CD4-positive, alpha-beta T cell treated with Interleukin-17A for 4 hours (primary cell): ENCODE results near the gene GPR17.

Source experiments
- DNase-seq: peaks from one replicate; pipeline ENCODE4 v3.0.0-alpha.2; 2020; ENCODE audit warnings: mixed read lengths

GPR17 gene

GRCh38 chr2:127630864-127631540, 15.0 kb upstream of the GPR17 start:
- DNase-seq = no peak

GRCh38 chr2:127631541-127631996, 14.4 kb upstream of the GPR17 start:
- no peak for DNase-seq

- DNase-seq = no peak
Measured at GRCh38 chr2:127631997-127632581, 13.9 kb upstream of the GPR17 start.

- peak; percentile 40 for DNase-seq
Measured at GRCh38 chr2:127632592-127633489, 13.1 kb upstream of the GPR17 start.

DNA sequence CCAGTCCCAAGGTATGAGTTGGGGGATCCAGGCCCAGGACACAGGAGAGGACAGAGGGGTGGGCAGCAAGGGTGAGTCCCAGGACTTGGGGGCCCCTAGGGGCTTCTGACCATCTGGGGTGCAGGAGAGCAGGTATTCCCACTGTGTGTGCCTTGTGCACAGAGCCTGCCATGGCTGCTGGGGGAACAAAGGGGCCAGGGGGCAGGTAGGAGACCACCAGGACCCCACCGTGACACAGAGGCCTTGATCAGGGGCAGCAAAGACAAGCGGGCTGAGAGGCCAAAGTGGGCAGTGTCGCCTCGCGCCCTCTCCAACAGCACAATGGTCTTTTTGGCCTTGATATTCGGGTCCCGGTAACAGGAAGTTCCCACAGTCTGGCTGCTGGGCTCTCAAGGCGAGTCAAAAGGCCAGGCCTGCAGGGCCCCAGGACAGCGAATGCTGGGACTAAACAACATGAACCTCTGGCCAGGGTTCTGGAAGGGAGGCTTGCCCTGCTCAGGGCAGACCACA, 12.3 kb upstream of the GPR17 start:
- no peak for DNase-seq

DNA sequence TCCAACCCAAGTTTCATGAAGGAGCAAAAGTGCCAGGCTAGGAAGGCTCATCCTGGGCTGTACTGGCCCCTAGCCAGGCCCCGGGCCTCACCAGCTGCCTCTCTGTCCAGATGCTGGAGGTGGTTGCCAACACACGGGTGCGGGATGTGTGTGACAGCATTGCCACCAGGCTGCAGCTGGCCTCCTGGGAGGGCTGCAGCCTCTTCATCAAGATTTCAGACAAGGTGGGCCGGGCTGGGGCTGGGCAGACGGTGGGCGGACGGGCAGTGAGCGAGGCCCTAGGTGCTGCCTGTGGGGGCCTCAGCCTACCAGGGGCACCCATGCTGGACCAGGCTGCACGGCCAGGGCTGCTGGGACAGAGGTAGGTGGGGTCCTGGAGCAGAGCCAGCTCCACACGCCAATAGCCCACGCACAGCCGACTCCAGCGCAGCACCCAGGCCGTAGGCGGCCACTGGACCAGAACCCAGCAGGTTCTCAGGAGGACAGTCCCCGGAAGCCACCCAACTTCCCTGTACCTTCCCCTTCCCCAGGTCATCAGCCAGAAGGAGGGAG, 11.8 kb upstream of the GPR17 start:
- DNase-seq = no peak

GRCh38 chr2:127634626-127635379, 11.2 kb upstream of the GPR17 start:
- DNase-seq = no peak

- DNase-seq = no peak
Measured at GRCh38 chr2:127635380-127636237, 10.3 kb upstream of the GPR17 start.

DNA sequence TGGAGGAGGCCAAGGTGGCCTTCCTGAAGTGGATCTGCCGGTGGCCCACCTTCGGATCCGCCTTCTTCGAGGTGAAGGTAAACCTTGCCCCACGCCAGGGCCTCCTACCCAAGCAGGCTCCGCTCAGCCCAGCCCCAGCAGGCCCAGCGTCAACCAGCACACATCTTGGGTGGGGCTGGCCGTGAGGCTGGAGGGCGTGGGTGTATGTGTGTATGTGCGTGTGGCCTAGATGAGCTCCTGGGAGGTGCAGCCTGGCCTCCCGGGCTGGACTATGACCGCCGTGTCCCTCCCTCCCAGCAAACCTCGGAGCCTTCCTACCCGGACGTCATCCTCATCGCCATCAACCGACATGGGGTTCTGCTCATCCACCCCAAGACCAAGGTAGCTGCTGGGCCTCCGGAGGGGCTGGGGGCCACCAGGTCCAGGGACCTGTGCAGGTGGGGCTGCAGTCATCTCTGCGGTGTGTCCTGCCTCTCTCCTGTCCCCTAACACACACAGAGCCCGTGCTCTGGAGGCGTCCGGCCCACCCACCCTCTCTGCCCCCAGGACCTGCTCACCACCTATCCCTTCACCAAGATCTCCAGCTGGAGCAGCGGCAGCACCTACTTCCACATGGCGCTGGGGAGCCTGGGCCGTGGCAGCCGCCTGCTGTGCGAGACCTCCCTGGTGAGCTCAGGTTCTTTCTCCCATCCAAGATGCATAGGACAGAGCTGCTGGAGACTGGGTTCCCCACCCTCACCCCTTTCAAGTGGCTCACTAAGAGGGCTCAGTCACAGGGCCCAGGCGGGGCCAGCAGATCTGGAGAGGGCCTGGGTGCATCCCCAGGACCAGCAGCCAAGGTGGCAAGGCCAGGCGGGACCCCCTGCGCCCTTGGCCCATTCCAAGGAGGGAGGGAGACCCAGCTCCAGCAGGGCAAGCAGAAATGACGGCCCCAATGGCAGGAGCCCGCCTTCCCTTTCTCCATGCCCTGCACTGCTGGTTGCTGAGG, 9.4 kb upstream of the GPR17 start:
- no peak for DNase-seq

- DNase-seq = no peak
Measured at GRCh38 chr2:127637236-127637630, 8.7 kb upstream of the GPR17 start.

DNA sequence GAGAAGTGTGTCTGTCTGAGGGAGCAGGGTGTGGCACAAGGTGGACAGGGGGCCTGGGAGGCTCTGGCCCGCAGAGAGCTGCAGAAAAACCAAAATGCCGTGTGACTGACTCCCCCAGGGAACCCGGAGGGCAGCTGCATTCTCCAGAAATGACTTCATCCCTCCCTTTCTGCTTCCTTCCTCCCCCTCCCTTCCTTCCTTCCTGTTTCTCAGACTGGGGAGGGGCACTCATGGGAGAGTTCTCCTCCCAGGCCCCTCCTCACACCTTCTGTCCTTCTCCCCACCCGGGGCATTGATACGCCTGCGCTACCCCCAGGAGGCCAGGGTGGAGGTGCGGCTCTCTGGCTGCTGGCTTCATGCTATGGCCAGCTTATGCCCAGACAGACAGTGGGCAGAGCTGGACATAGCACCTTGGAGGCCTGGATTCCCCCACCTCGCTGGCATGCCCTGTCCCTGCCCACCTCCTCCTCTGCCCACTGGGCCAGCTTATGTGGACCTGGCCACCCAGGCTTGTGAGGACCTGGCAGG, 8.2 kb upstream of the GPR17 start:
- peak; percentile 57 for DNase-seq

DNA sequence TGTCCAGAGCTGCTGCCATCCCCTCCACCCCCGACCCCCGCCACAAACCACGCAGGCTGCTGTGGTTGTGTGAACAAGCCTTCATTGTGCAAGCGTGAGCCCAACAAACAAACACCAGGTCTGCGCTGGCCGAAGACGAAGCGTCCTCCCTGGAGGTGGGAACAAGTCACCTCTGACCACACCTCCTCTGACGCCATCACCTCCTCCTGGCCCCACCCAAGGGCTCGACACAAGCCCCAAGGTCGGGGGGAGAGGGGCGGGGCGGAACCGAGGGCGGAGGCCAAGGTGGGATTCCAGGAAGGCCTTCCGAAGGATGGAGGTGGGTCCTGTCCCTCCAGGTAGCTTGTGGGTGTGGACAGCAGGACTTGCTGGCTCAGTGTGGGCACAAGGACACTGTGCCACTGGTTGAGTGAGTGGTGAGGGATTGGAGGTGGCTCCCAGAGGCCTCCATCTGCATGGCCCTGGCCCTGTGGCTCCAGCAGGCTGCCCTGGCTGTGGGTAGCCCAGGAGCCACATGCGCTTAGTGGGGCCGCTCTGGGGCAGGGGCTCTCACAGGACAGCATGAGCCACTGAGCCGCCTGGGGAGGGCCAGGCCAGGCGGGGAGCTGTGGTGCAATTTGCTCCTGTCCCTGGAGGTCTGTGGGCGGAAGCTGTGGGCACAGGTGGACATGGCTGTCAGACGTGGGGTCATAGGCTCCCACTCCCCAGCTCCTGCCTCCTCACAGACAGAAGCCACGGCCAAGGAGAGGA, 7.4 kb upstream of the GPR17 start:
- DNase-seq = no peak

- DNase-seq = no peak
Measured at GRCh38 chr2:127639111-127639474, 6.9 kb upstream of the GPR17 start.

DNA sequence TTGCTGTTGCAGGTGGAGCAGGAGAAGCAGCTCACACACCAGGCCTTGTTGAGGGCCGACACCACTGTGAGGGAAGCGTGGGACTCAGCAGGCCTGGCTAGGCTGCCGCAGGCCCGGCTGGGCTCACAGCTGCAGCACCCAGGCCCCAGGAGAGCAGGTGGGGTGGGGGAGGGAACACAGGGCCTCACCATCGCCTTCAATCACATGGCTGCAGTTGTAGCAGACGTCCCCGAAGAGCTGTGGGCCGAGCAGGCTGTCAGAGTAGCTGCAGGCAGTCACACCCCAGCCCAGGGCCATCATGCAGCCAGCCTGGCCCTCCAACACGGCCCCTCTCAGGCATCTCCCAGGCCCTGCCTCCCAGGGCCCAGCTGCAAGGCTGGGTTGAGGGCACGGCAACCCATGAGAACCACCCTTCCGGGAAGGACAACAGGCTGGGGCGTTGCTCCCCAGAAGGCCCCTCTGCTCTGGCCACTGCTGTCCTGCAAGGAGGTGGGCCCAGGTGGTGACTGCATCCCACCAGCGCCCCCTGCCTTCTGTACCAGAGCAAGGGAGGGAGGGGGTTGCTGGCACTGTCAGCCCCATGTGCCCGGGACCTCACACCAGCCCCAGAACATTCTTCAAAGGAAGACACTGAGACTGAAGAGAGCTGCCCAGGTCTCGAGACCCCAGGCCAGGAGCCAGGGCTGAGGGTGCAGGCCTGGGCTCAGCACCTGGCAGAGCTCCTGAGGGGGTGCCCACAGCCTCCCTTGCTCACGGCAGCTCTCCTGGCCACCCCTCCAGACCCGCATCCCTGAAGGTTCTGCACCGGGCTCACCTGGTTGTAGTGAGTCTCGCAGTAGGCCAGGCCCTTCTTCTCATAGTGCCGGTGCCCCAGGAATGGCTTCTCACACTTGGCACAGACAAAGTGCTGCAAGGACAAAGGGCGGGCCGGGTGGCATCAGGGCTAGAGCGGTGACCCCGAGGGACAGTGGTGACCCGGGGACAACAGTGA, 5.6 kb upstream of the GPR17 start:
- DNase-seq = peak; percentile 61

GRCh38 chr2:127641133-127641532, 4.8 kb upstream of the GPR17 start:
- peak; percentile 50 for DNase-seq

- peak; percentile 83 for DNase-seq
Measured at GRCh38 chr2:127641846-127642507, 4.0 kb upstream of the GPR17 start.

- no peak for DNase-seq
Measured at GRCh38 chr2:127642706-127643438, 3.1 kb upstream of the GPR17 start.
